ENCODE measurements around the gene GNA15. TPM values are rescaled to one million over a fixed set of nuclear protein-coding genes. Genes with fewer than 3 reads are reported as not detected.

Gene GNA15
- total and polyA plus RNA-seq, 2 of the 8 experiments (the other 6 are each of a cell fraction or from before 2014, with no cell fraction given): 0.26 to 0.45 TPM

- no peak overlapping the region for H2AK5ac ChIP-seq (ENCODE audit: low read depth, low read length)
- no peak overlapping the region for H2BK5ac ChIP-seq (ENCODE audit: low read depth, low read length)
- no peak overlapping the region for H4K5ac ChIP-seq (ENCODE audit: insufficient read length, low read depth, low read length)
- H3K18ac ChIP-seq (ENCODE audit: extremely low read depth, low read length): no peak overlapping the region
- H3K4me1 ChIP-seq (replicated peaks in 1 of 4; ENCODE audit: control insufficient read depth in 3 of 4, insufficient read depth in 4 of 4, low read length in 3 of 4): peaks cover 0 to 16% (median 10%) of the 10 kb centered on the region in 4 experiments; a peak in 6 of 7 replicates
- no peak overlapping the region for H3K4me2 ChIP-seq (ENCODE audit: insufficient read depth in 1 of 2, low read depth in 2 of 2, low read length in 2 of 2)
- H2BK120ac ChIP-seq (replicated peaks; ENCODE audit: low read depth, low read length): no peak overlapping the region
- H3K27me3 ChIP-seq (replicated peaks in 1 of 4; ENCODE audit: control insufficient read depth in 3 of 4, extremely low read depth in 1 of 4, insufficient read depth in 3 of 4, low read length in 3 of 4): no peaks in the 10 kb centered on the region
- peaks cover 6% of the 10 kb centered on the region; the same call in 1 of the 2 replicates for H3K23me2 ChIP-seq (ENCODE audit: low read depth, low read length)
- H2BK20ac ChIP-seq (ENCODE audit: low read length): no peak overlapping the region
- no peak overlapping the region for H3K9ac ChIP-seq (replicated peaks in 1 of 4; ENCODE audit: extremely low read depth in 1 of 4, low read depth in 3 of 4, low read length in 3 of 4)
- ChIA-PET CTCF (ENCODE audit: partially characterized antibody) (interaction anchor here (0.6 to 2.6 kb wide), 5 partner anchors 17 to 85 kb away, joined by 3 to 14 read pairs (median 5); no protein-coding TSS in a partner anchor), POLR2A (ENCODE audit: partially characterized antibody) (interaction anchor here (0.6 to 1.0 kb wide), 3 partner anchors 11 to 932 kb away, joined by 3 to 4 read pairs (median 3); no protein-coding TSS in a partner anchor)
- no peak overlapping the region for H3K23ac ChIP-seq (ENCODE audit: insufficient read length)
- no peak overlapping the region for H3K27ac ChIP-seq (ENCODE audit: low read depth, low read length)
- no peak overlapping the region for H2BK15ac ChIP-seq (ENCODE audit: low read length)
- no peak overlapping the region for H4K91ac ChIP-seq (replicated peaks; ENCODE audit: insufficient read length, low read length)
- DNase-seq (ENCODE audit: low read depth in 1 of 2, low spot score in 2 of 2) (no peak), FAIRE-seq (no peak)
- H3K79me1 ChIP-seq (ENCODE audit: low read depth, low read length): peaks cover 42% of the 10 kb centered on the region
- TF ChIP-seq CTBP2 (IDR thresholded peaks at IDR 0.05; ENCODE audit: borderline replicate concordance, insufficient read depth, insufficient read length, low read length): no peak
- no peak overlapping the region for H4K8ac ChIP-seq (ENCODE audit: extremely low read depth, insufficient read depth, low read length)
- H3K79me2 ChIP-seq (ENCODE audit: control insufficient read depth in 1 of 2, insufficient read depth in 2 of 2, low read length in 2 of 2): peaks cover 13 to 67% of the 10 kb centered on the region in 2 experiments
- H3K4ac ChIP-seq (replicated peaks; ENCODE audit: insufficient read length, low read depth, low read length): no peak overlapping the region
- H4K20me1 ChIP-seq (replicated peaks in 1 of 2; ENCODE audit: control insufficient read depth in 1 of 2, insufficient read depth in 2 of 2, low read length in 2 of 2): peaks cover 34 to 43% of the 10 kb centered on the region in 2 experiments
- H3K36me3 ChIP-seq (ENCODE audit: control insufficient read depth in 2 of 4, insufficient read depth in 4 of 4, low read length in 3 of 4): peaks cover 0 to 8% (median 3%) of the 10 kb centered on the region in 4 experiments; a peak in 3 of 8 replicates
- no peak overlapping the region for H3K56ac ChIP-seq (replicated peaks; ENCODE audit: insufficient read length, low read depth, low read length)
- H2BK12ac ChIP-seq (ENCODE audit: low read depth, low read length): no peak overlapping the region
- WGBS, 2 experiments (ENCODE audit: extremely low coverage in 1 of 2, insufficient coverage in 1 of 2, insufficient read length in 1 of 2, insufficient replicate concordance in 2 of 2, low coverage in 1 of 2, low lambda C conversion rate in 2 of 2, missing lambda C conversion rate in 1 of 2): 74% methylated on average over 13 of the region's 18 CpGs; no CpG with 5 or more reads in 1 of the 2 experiments
- no peak overlapping the region for H3K4me3 ChIP-seq (ENCODE audit: extremely low read depth in 1 of 4, insufficient read depth in 2 of 4, low read depth in 3 of 4, low read length in 4 of 4)
- H3K9me3 ChIP-seq (ENCODE audit: insufficient read depth in 2 of 2, low read depth in 1 of 2, low read length in 1 of 2): no peaks in the 10 kb centered on the region
- H3K14ac ChIP-seq (ENCODE audit: insufficient read length): no peak overlapping the region
- no peak overlapping the region for H2AFZ ChIP-seq (ENCODE audit: low read length)
Measured at GRCh38 chr19:3190470-3190770, 54.6 kb downstream of the GNA15 start.
